ENCODE results near the gene C11orf58. TPM values are rescaled to one million over a fixed set of nuclear protein-coding genes. Genes with fewer than 3 reads are reported as not detected.

Gene C11orf58
- total and polyA plus RNA-seq, 10 donors = 83.9 to 147 (median 124) TPM

DNA sequence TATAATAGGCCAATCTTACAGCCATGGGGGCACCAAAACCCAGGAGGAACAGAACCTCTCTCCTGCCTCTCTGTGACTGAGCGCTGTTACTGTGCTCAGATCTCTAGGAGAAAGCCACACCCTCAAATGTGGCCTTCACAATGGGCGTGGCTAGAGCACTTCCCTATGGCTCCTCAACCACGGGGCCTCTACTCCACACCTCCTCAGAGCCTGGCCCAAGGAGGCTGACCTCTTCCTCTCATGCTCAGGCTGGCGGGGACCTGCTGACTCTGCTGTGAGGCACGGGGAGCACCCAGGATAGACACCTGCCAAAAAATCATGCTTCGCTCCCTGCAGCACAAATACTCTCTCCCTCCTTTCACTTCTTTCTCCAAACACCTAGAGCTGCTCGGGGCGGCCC is 41.0 kb downstream of the C11orf58 start:
- H3K9me3 ChIP-seq = no peaks in the 10 kb centered on the region
- no peaks in the 10 kb centered on the region for H3K36me3 ChIP-seq
- H3K4me3 ChIP-seq = no peak overlapping the region
- H3K4me1 ChIP-seq = peaks cover 0 to 6% (median 0%) of the 10 kb centered on the region in 6 donors
- TF ChIP-seq POLR2A (IDR thresholded peaks at IDR 0.05) (no peak), POLR2AphosphoS5 (IDR thresholded peaks at IDR 0.05) (no peak)
- TF ChIP-seq, protein P1, sequence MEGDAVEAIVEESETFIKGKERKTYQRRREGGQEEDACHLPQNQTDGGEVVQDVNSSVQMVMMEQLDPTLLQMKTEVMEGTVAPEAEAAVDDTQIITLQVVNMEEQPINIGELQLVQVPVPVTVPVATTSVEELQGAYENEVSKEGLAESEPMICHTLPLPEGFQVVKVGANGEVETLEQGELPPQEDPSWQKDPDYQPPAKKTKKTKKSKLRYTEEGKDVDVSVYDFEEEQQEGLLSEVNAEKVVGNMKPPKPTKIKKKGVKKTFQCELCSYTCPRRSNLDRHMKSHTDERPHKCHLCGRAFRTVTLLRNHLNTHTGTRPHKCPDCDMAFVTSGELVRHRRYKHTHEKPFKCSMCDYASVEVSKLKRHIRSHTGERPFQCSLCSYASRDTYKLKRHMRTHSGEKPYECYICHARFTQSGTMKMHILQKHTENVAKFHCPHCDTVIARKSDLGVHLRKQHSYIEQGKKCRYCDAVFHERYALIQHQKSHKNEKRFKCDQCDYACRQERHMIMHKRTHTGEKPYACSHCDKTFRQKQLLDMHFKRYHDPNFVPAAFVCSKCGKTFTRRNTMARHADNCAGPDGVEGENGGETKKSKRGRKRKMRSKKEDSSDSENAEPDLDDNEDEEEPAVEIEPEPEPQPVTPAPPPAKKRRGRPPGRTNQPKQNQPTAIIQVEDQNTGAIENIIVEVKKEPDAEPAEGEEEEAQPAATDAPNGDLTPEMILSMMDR (IDR thresholded peaks at IDR 0.05 in 8 of 11, conservative IDR thresholded peaks at IDR 0.05 in 3 of 11) = no peak
- no peaks in the 10 kb centered on the region for H3K27me3 ChIP-seq (replicated peaks in 1 of 7)
- DNase-seq = peak; percentile 75
- WGBS, 5 donors = 56 to 74% (median 74%) methylated on average over 8 of the region's 8 CpGs
- no peak overlapping the region for H3K27ac ChIP-seq
- intact Hi-C loops (cut with DNase I; ENCODE audit: low total_unique reads) = no loop called here

DNA sequence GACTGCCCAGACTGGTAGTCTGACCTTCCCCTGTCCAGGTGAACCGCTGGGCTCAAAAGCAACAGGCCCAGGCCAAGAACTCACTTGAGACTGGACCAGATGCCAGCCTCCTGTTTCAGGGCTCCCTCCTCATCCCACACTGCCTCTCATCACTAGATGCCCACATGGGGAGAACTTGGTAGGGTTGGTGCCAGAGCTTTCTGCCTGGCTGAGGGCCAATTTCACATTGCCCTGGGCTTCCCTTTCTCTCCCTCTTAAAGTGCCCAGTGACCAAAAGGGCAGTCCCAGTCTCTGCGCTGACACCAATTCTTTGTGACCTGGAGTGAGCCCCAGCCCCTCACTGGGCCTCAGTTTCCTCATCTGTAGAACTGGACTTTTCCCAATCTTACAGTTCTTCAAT is 41.7 kb downstream of the C11orf58 start:
- peaks cover 0 to 13% (median 2%) of the 10 kb centered on the region in 6 donors for H3K4me1 ChIP-seq
- DNase-seq = peak; percentile 59
- H3K4me3 ChIP-seq = no peak overlapping the region
- H3K9me3 ChIP-seq = no peaks in the 10 kb centered on the region
- intact Hi-C loops (cut with DNase I; ENCODE audit: low total_unique reads) = no loop called here
- H3K27ac ChIP-seq = no peak overlapping the region
- no peaks in the 10 kb centered on the region for H3K27me3 ChIP-seq (replicated peaks in 1 of 7)
- H3K36me3 ChIP-seq = no peaks in the 10 kb centered on the region
- TF ChIP-seq, protein P1 (IDR thresholded peaks at IDR 0.05 in 8 of 11, conservative IDR thresholded peaks at IDR 0.05 in 3 of 11) = no peak
- TF ChIP-seq POLR2A (IDR thresholded peaks at IDR 0.05) (no peak), POLR2AphosphoS5 (IDR thresholded peaks at IDR 0.05) (no peak)
- 88 to 98% (median 94%) methylated on average over 1 to 2 of the region's 2 CpGs for WGBS, 5 donors

DNA sequence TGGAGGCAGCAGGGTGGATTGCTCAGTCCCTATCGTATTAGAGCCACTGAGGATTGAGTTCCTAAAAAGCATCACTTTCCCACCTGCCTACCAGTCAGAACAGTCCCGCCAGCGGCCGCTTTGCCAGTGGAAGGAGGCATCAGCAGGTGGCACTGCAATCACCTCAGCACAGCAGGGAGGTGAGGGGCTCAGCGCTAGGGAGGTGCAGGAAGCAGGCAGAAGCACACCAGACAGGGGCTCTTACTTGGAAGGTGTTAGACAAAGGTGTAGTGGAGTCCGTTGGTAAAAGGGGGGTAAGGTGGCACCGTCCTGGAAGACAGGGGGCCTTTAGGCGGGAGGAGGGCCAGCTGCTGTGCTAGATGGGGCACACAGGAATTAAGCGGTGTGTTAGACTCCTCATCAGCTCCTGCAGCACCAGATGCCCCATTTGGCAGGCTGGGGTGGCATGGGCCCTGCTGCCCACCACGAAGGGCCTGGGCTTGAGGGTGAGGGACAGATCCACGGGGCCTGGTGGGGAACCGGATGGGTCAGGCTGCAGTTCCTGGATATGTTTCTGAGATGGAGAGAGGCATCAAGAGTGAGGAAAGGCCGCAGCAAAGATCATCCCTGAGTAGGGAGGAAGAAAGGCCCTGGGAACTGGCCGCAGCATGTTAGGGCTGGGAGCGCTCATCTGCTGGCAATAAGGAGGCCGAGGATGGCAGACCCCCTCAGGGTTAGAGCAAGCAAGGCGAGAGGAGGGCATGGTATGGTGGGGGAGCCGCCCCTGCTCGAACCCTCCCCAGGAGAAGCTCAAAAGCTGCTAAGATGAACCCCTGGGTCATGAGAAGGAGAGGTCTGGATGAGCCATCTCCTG is 42.5 kb downstream of the C11orf58 start:
- TF ChIP-seq POLR2AphosphoS5 (IDR thresholded peaks at IDR 0.05) (no peak), POLR2A (IDR thresholded peaks at IDR 0.05) (no peak)
- TF ChIP-seq, protein P1 (IDR thresholded peaks at IDR 0.05 in 8 of 11, conservative IDR thresholded peaks at IDR 0.05 in 3 of 11) = no peak
- Histone ChIP-seq H3K36me3 (no peaks in the 10 kb centered on the region), H3K27ac (no peak overlapping the region), H3K9me3 (no peaks in the 10 kb centered on the region), H3K4me3 (no peak overlapping the region), H3K4me1 (peaks cover 0 to 21% (median 5%) of the 10 kb centered on the region in 6 donors), H3K27me3 (replicated peaks in 1 of 7) (no peaks in the 10 kb centered on the region)
- 87 to 91% (median 89%) methylated on average over 19 of the region's 19 CpGs for WGBS, 5 donors
- intact Hi-C loops (cut with DNase I; ENCODE audit: low total_unique reads) = no loop called here
- DNase-seq = peak; percentile 66

All from spleen (tissue), 11 donors.